Neuronal stem cell (in vitro differentiated cells): ENCODE results near the gene PAFAH1B1.

Source experiments
- DNase-seq: peaks from one replicate; pipeline ENCODE4 v3.0.0-alpha.2; 2013; ENCODE audit warnings: low spot score
- H2AFZ ChIP-seq: one replicate; pipeline ENCODE4 v1.6.1; 2013; ENCODE audit warnings: mild to moderate bottlenecking, low read length, inconsistent platforms
- H2AK5ac ChIP-seq: 2 replicates; pipeline ENCODE4 v1.6.1; 2013; ENCODE audit warnings: low read depth, mild to moderate bottlenecking, inconsistent platforms, low read length, moderate library complexity, mixed read lengths
- H2BK120ac ChIP-seq: 2 replicates; pipeline ENCODE4 v1.6.1; 2013; ENCODE audit warnings: low read depth, mild to moderate bottlenecking, inconsistent platforms, low read length, moderate library complexity, mixed read lengths
- H2BK12ac ChIP-seq: one replicate; pipeline ENCODE4 v1.6.1; 2013; ENCODE audit warnings: low read length, inconsistent platforms
- H2BK15ac ChIP-seq: 2 replicates; pipeline ENCODE4 v1.6.1; 2013; ENCODE audit warnings: mild to moderate bottlenecking, low read length, inconsistent platforms, mixed read lengths
- H2BK5ac ChIP-seq: one replicate; pipeline ENCODE4 v1.6.1; 2013; ENCODE audit warnings: inconsistent platforms, mild to moderate bottlenecking, low read length, moderate library complexity
- H3K14ac ChIP-seq: one replicate; pipeline ENCODE4 v1.6.1; 2013; ENCODE audit warnings: low read length, inconsistent platforms
- H3K18ac ChIP-seq: 2 replicates; pipeline ENCODE4 v1.6.1; 2013; ENCODE audit warnings: low read length, inconsistent platforms
- H3K23ac ChIP-seq: 2 replicates; pipeline ENCODE4 v1.6.1; 2013; ENCODE audit warnings: low read depth, mild to moderate bottlenecking, mixed read lengths, low read length, inconsistent platforms; ENCODE audit not compliant: poor library complexity
- H3K27ac ChIP-seq: replicated peaks from 3 replicates; pipeline ENCODE4 v1.5.1; 2013; ENCODE audit warnings: low read length, inconsistent platforms
- H3K27me3 ChIP-seq, 3 experiments: 2 replicates each; pipeline ENCODE4 v1.6.1; 2013; ENCODE audit warnings: low read length in 3 of 3, mild to moderate bottlenecking in 2 of 3, inconsistent platforms in 1 of 3, low read depth in 1 of 3, mixed read lengths in 1 of 3, moderate library complexity in 1 of 3; ENCODE audit not compliant: control insufficient read depth in 3 of 3, insufficient read depth in 3 of 3
- H3K36me3 ChIP-seq, 2 donors: replicated peaks in 1 of 2; 2 replicates each; pipeline ENCODE4 v1.6.1; 2013; ENCODE audit warnings: low read length in 2 of 2; ENCODE audit not compliant: control insufficient read depth in 2 of 2, insufficient read depth in 2 of 2
- H3K4ac ChIP-seq: 2 replicates; pipeline ENCODE4 v1.6.1; 2013; ENCODE audit warnings: inconsistent platforms, mild to moderate bottlenecking, low read length, moderate library complexity
- H3K4me1 ChIP-seq, 2 donors: 1 replicate in 1 of 2; 2 replicates in 1 of 2; pipeline ENCODE4 v1.6.1; 2013; ENCODE audit warnings: low read length in 2 of 2, low read depth in 1 of 2; ENCODE audit not compliant: control insufficient read depth in 2 of 2, insufficient read depth in 1 of 2
- H3K4me2 ChIP-seq: one replicate; pipeline ENCODE4 v1.6.1; 2013; ENCODE audit warnings: mild to moderate bottlenecking, low read length, inconsistent platforms; ENCODE audit not compliant: insufficient read depth, poor library complexity, severe bottlenecking
- H3K4me3 ChIP-seq, 2 donors: 2 replicates each; pipeline ENCODE4 v1.5.1; 2013; ENCODE audit warnings: low read length in 2 of 2, mild to moderate bottlenecking in 2 of 2, inconsistent platforms in 1 of 2, moderate library complexity in 1 of 2
- H3K79me1 ChIP-seq: one replicate; pipeline ENCODE4 v1.6.1; 2013; ENCODE audit warnings: low read depth, mild to moderate bottlenecking, inconsistent platforms, low read length, moderate library complexity
- H3K9ac ChIP-seq: one replicate; pipeline ENCODE4 v1.6.1; 2013; ENCODE audit warnings: mild to moderate bottlenecking, low read depth, low read length, inconsistent platforms; ENCODE audit not compliant: poor library complexity
- H3K9me3 ChIP-seq, 2 donors: replicated peaks in 1 of 2; 2 replicates each; pipeline versions ENCODE3 to v1.6.1; 2013; ENCODE audit warnings: low read length in 2 of 2, mild to moderate bottlenecking in 2 of 2, inconsistent platforms in 1 of 2, low read depth in 1 of 2, mixed read lengths in 1 of 2, moderate library complexity in 1 of 2; ENCODE audit not compliant: control insufficient read depth in 2 of 2, insufficient read depth in 1 of 2
- H4K8ac ChIP-seq: one replicate; pipeline ENCODE4 v1.6.1; 2013; ENCODE audit warnings: low read depth, mild to moderate bottlenecking, inconsistent platforms, low read length, moderate library complexity
- H4K91ac ChIP-seq: one replicate; pipeline ENCODE4 v1.6.1; 2013; ENCODE audit warnings: low read length, low read depth, mild to moderate bottlenecking, inconsistent platforms; ENCODE audit not compliant: poor library complexity
- WGBS, 2 donors: extraction: QIAGEN DNeasy Blood & Tissue Kit; methylation state at CpG; one replicate each; pipeline ENCODE4 v1.1.7; 2013; ENCODE audit warnings: missing lambda C conversion rate in 2 of 2, mixed read lengths in 1 of 2; ENCODE audit not compliant: insufficient read length in 2 of 2, insufficient replicate concordance in 1 of 2; ENCODE audit errors: extremely low coverage in 2 of 2; 5-methylcytosine and 5-hydroxymethylcytosine counted together

The PAFAH1B1 gene

GRCh38 chr17:2723997-2724783 lies 130.7 kb downstream of the PAFAH1B1 start:
- Histone ChIP-seq H3K4ac (no peak overlapping the region), H2BK15ac (peak overlapping the region; percentile 26), H3K27ac (no peak overlapping the region), H3K27me3 (peaks cover 4 to 56% (median 29%) of the 10 kb centered on the region in 3 experiments), H3K79me1 (no peaks in the 10 kb centered on the region), H3K23ac (peak overlapping the region; percentile 67), H3K4me1 (peaks cover 0 to 3% of the 10 kb centered on the region in 2 donors), H2AK5ac (peak overlapping the region; percentile 69), H3K18ac (peak overlapping the region; percentile 77), H3K4me3 (peak overlapping the region in 1 of 2 donors; percentile 73), H3K9me3 (no peaks in the 10 kb centered on the region), H4K91ac (no peak overlapping the region), H2AFZ (peak overlapping the region; percentile 79), H3K14ac (no peak overlapping the region), H3K4me2 (peak overlapping the region; percentile 67), H4K8ac (no peak overlapping the region), H2BK5ac (no peak overlapping the region), H3K36me3 (no peaks in the 10 kb centered on the region), H2BK120ac (no peak overlapping the region), H2BK12ac (no peak overlapping the region), H3K9ac (peak overlapping the region; percentile 83)
- no CpG with 5 or more reads among the region's 98 CpGs for WGBS, 2 donors
- peak; percentile 32 for DNase-seq

- H3K27me3 ChIP-seq, result peaks cover 4 to 52% (median 29%) of the 10 kb centered on the region in 3 experiments
- H3K18ac ChIP-seq, result peak overlapping the region; percentile 74
- no peak overlapping the region for H3K14ac ChIP-seq
- H3K9me3 ChIP-seq, result no peaks in the 10 kb centered on the region
- no peak overlapping the region for H2AK5ac ChIP-seq
- H3K27ac ChIP-seq, result no peak overlapping the region
- no peak overlapping the region for H2BK12ac ChIP-seq
- H2BK5ac ChIP-seq, result no peak overlapping the region
- H3K9ac ChIP-seq, result peak overlapping the region; percentile 83
- peak overlapping the region; percentile 79 for H2AFZ ChIP-seq
- DNase-seq, result peak; percentile 49
- H3K36me3 ChIP-seq, result no peaks in the 10 kb centered on the region
- H3K4me1 ChIP-seq, result peaks cover 0 to 3% of the 10 kb centered on the region in 2 donors
- no CpG with 5 or more reads among the region's 40 CpGs for WGBS, 2 donors
- H2BK120ac ChIP-seq, result no peak overlapping the region
- H3K23ac ChIP-seq, result peak overlapping the region; percentile 58
- peak overlapping the region in 1 of 2 donors; percentile 73 for H3K4me3 ChIP-seq
- H4K8ac ChIP-seq, result no peak overlapping the region
- H3K79me1 ChIP-seq, result no peaks in the 10 kb centered on the region
- H3K4ac ChIP-seq, result no peak overlapping the region
- H3K4me2 ChIP-seq, result peak overlapping the region; percentile 67
- H4K91ac ChIP-seq, result no peak overlapping the region
- peak overlapping the region; percentile 26 for H2BK15ac ChIP-seq
These were observed 131.3 kb downstream of the PAFAH1B1 start for GRCh38 chr17:2724784-2725164.

GRCh38 chr17:2730764-2731353 lies 137.4 kb downstream of the PAFAH1B1 start:
- Histone ChIP-seq H3K36me3 (no peaks in the 10 kb centered on the region), H3K14ac (peak overlapping the region; percentile 32), H3K4ac (no peak overlapping the region), H4K8ac (no peak overlapping the region), H2BK5ac (peak overlapping the region; percentile 34), H3K23ac (peak overlapping the region; percentile 63), H3K9me3 (no peaks in the 10 kb centered on the region), H2AFZ (no peak overlapping the region), H3K27me3 (peaks cover 0 to 6% (median 0%) of the 10 kb centered on the region in 3 experiments), H3K79me1 (no peaks in the 10 kb centered on the region), H2BK12ac (no peak overlapping the region), H3K9ac (no peak overlapping the region), H2BK120ac (peak overlapping the region; percentile 68), H3K4me1 (no peaks in the 10 kb centered on the region), H2BK15ac (peak overlapping the region; percentile 54), H2AK5ac (peak overlapping the region; percentile 59), H3K18ac (peak overlapping the region; percentile 85), H3K4me3 (no peak overlapping the region), H3K27ac (no peak overlapping the region), H4K91ac (no peak overlapping the region), H3K4me2 (no peak overlapping the region)
- no CpG with 5 or more reads among the region's 17 CpGs for WGBS, 2 donors
- DNase-seq, result no peak

- Histone ChIP-seq H4K8ac (no peak overlapping the region), H3K4ac (no peak overlapping the region), H4K91ac (no peak overlapping the region), H2BK120ac (no peak overlapping the region), H3K79me1 (no peaks in the 10 kb centered on the region), H3K4me1 (no peaks in the 10 kb centered on the region), H2AK5ac (no peak overlapping the region), H3K23ac (no peak overlapping the region), H2BK5ac (peak overlapping the region; percentile 34), H2AFZ (no peak overlapping the region), H2BK15ac (no peak overlapping the region), H2BK12ac (no peak overlapping the region), H3K36me3 (no peaks in the 10 kb centered on the region), H3K9me3 (no peaks in the 10 kb centered on the region), H3K9ac (no peak overlapping the region), H3K27me3 (peaks cover 0 to 6% (median 0%) of the 10 kb centered on the region in 3 experiments), H3K4me2 (no peak overlapping the region), H3K14ac (no peak overlapping the region), H3K27ac (no peak overlapping the region), H3K4me3 (no peak overlapping the region), H3K18ac (no peak overlapping the region)
- DNase-seq, result no peak
- no CpG with 5 or more reads among the region's 10 CpGs for WGBS, 2 donors
These were observed 138.4 kb downstream of the PAFAH1B1 start for GRCh38 chr17:2731807-2732206.
